Measurements from ENCODE around the gene APOL4.

Gene APOL4

GRCh38 chr22:36151006-36151595, 50.5 kb downstream of the APOL4 start:
- DNase-seq, result no peak

- no peak for DNase-seq
Measured at GRCh38 chr22:36149441-36149840, 52.2 kb downstream of the APOL4 start.

GRCh38 chr22:36148411-36148810, 53.2 kb downstream of the APOL4 start:
- DNase-seq, result no peak

GRCh38 chr22:36147196-36147791, 54.3 kb downstream of the APOL4 start:
- no peak for DNase-seq

GRCh38 chr22:36145881-36146280, 55.7 kb downstream of the APOL4 start:
- DNase-seq, result no peak

- DNase-seq, result peak; percentile 3
Measured at GRCh38 chr22:36144886-36145541, 56.6 kb downstream of the APOL4 start.

GRCh38 chr22:36143956-36144355, 57.7 kb downstream of the APOL4 start:
- DNase-seq, result no peak

GRCh38 chr22:36143066-36143815, 58.4 kb downstream of the APOL4 start:
- no peak for DNase-seq

GRCh38 chr22:36141481-36141880, 60.1 kb downstream of the APOL4 start:
- no peak for DNase-seq
